NB4 (cell line): ENCODE measurements around the gene DLGAP3.

Experiments used
- CTCF ChIP-seq: IDR thresholded peaks from one replicate; pipeline ENCODE4 v1.5.1; 2012; ENCODE audit warnings: low read depth, low read length
- MYC ChIP-seq: IDR thresholded peaks from 2 replicates; pipeline ENCODE4 v1.6.1; 2011; ENCODE audit warnings: low read depth, low read length
- POLR2A ChIP-seq: IDR thresholded peaks from 2 replicates; pipeline ENCODE4 v1.6.1; 2011; ENCODE audit warnings: mild to moderate bottlenecking; ENCODE audit not compliant: insufficient read length; ENCODE audit errors: extremely low read depth
- TF ChIP-seq, protein P1 (sequence below): IDR thresholded peaks from 2 replicates; pipeline ENCODE4 v1.6.1; 2011; ENCODE audit warnings: low read depth, low read length

GRCh38 chr1:34976384-34977209 lies 47.1 kb upstream of the DLGAP3 start:
- no peak for TF ChIP-seq CTCF
- TF ChIP-seq POLR2A: no peak
- TF ChIP-seq, protein P1, sequence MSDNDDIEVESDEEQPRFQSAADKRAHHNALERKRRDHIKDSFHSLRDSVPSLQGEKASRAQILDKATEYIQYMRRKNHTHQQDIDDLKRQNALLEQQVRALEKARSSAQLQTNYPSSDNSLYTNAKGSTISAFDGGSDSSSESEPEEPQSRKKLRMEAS: no peak
- no peak for TF ChIP-seq MYC
